ENCODE data around the gene TMEM123.

GRCh38 chr11:102431404-102431803, 21.2 kb downstream of the TMEM123 start:
- TF ChIP-seq YY1 (IDR thresholded peaks at IDR 0.05; ENCODE audit: insufficient read depth, insufficient read length) (no peak), SUZ12 (IDR thresholded peaks at IDR 0.05; ENCODE audit: extremely low read depth, insufficient read depth, insufficient read length) (no peak), ZNF274 (IDR thresholded peaks at IDR 0.05; ENCODE audit: low read depth, low read length) (no peak)

Measured in NT2/D1 (cell line).